ENCODE results near the gene TAS2R60.
"Not testable (repeated sequence)": the region's sequence is repeated elsewhere in the genome, so short reads cannot be mapped to it uniquely, and the experiment has no call there.

GRCh38 chr7:143420624-143421023, 22.6 kb upstream of the TAS2R60 start:
- TF ChIP-seq, protein P1, sequence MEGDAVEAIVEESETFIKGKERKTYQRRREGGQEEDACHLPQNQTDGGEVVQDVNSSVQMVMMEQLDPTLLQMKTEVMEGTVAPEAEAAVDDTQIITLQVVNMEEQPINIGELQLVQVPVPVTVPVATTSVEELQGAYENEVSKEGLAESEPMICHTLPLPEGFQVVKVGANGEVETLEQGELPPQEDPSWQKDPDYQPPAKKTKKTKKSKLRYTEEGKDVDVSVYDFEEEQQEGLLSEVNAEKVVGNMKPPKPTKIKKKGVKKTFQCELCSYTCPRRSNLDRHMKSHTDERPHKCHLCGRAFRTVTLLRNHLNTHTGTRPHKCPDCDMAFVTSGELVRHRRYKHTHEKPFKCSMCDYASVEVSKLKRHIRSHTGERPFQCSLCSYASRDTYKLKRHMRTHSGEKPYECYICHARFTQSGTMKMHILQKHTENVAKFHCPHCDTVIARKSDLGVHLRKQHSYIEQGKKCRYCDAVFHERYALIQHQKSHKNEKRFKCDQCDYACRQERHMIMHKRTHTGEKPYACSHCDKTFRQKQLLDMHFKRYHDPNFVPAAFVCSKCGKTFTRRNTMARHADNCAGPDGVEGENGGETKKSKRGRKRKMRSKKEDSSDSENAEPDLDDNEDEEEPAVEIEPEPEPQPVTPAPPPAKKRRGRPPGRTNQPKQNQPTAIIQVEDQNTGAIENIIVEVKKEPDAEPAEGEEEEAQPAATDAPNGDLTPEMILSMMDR (IDR thresholded peaks at IDR 0.05) = not testable (repeated sequence)
- not testable (repeated sequence) for TF ChIP-seq POLR2A (IDR thresholded peaks at IDR 0.05; ENCODE audit: low read depth); EP300 (IDR thresholded peaks at IDR 0.05)

Data from esophagus muscularis mucosa (tissue), 4 donors.